ENCODE measurements around the gene ANKRD55. TPM values are rescaled to one million over a fixed set of nuclear protein-coding genes. Genes with fewer than 3 reads are reported as not detected.
"Not testable (repeated sequence)": the region's sequence is repeated elsewhere in the genome, so short reads cannot be mapped to it uniquely, and the experiment has no call there.

Gene ANKRD55
- total RNA-seq, 1 donor from 2014 or later, result not detected

DNA sequence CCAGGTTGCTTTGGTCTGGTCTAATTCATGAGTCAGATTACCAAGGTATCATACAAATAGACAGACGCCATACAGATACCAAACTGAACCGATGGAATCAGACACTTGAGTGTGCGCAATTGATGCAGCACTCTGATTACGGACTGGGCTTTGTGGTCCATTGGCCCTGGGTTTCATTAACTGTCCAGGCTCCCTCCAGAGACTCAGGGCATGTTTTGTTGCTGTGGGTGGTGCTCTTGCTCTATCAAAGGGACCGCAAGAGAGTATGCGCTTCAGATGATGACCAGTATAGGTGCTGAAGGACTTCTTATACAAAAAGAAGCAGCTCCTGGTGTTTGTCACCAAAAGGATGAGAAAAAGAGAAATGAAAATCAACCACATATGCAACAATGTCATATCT is 36.9 kb upstream of the ANKRD55 start:
- TF ChIP-seq, protein P1, sequence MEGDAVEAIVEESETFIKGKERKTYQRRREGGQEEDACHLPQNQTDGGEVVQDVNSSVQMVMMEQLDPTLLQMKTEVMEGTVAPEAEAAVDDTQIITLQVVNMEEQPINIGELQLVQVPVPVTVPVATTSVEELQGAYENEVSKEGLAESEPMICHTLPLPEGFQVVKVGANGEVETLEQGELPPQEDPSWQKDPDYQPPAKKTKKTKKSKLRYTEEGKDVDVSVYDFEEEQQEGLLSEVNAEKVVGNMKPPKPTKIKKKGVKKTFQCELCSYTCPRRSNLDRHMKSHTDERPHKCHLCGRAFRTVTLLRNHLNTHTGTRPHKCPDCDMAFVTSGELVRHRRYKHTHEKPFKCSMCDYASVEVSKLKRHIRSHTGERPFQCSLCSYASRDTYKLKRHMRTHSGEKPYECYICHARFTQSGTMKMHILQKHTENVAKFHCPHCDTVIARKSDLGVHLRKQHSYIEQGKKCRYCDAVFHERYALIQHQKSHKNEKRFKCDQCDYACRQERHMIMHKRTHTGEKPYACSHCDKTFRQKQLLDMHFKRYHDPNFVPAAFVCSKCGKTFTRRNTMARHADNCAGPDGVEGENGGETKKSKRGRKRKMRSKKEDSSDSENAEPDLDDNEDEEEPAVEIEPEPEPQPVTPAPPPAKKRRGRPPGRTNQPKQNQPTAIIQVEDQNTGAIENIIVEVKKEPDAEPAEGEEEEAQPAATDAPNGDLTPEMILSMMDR (IDR thresholded peaks at IDR 0.05), result no peak
- Histone ChIP-seq H3K4me3 (no peak overlapping the region), H3K36me3 (no peaks in the 10 kb centered on the region), H3K27me3 (no peaks in the 10 kb centered on the region), H3K4me1 (no peaks in the 10 kb centered on the region), H3K9me3 (no peaks in the 10 kb centered on the region), H3K27ac (no peak overlapping the region)
- intact Hi-C loops (cut with DNase I), result loop anchor here (1.0 to 5.0 kb wide), 2 partner anchors 212 to 568 kb away; no protein-coding TSS in a partner anchor
- DNase-seq (ENCODE audit: low spot score in 2 of 2), result no peak

DNA sequence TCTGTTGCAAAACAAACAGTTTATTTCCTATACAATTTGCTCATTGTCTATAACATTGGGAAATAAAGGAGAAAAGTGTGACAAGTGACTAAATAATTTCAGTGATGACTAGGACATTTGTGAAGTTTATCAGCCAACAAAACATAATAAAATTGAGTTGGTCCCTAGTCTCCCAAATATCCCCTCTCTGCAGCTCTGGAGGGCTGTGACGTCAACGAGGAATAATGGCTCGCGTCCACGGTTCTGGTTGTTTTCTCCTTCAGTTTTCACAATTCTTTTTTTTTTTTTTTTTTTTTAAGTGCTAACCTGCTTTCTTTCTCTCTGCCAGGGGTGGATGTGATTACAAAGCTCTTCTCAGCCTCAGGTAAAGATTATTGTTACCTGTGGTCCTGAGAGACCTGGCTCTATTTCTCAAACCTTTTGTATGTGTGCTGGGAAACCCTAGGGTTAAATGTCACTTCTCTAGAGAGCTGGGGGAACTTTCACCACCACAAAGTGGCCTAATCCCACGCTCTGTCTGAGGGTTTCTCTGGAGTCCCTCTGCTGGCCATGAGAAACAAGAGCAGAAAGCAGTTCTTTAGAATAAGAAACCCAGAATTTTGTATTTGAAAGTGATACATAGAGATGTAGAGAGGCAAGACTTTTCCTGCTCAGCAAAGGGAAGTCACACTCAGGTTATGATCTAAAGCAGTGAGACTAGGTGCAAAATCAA is 36.2 kb upstream of the ANKRD55 start:
- Histone ChIP-seq H3K9me3 (no peaks in the 10 kb centered on the region), H3K27ac (no peak overlapping the region), H3K4me1 (no peaks in the 10 kb centered on the region), H3K27me3 (no peaks in the 10 kb centered on the region), H3K36me3 (no peaks in the 10 kb centered on the region), H3K4me3 (no peak overlapping the region)
- TF ChIP-seq, protein P1 (IDR thresholded peaks at IDR 0.05), result peak; percentile 33 to 50 (median 45)
- intact Hi-C loops (cut with DNase I), result loop anchor here (5.0 kb wide), 1 partner anchor 332 kb away; no protein-coding TSS in a partner anchor
- no peak for DNase-seq (ENCODE audit: low spot score in 2 of 2)

DNA sequence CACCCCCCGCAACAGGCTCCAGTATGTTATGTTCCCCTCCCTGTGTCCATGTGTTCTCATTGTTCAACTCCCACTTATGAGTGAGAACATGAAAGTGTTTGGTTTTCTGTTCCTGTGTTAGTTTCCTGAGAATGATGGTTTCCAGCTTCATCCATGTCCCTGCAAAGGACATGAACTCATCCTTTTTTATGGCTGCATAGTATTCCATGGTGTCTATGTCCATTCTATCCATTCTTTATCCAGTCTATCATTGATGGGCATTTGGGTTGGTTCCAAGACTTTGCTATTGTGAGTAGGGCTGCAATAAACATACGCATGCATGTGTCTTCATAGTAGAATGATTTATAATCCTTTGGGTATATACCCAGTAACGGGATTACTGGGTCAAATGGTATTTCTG is 35.6 kb upstream of the ANKRD55 start:
- H3K27ac ChIP-seq; H3K27me3 ChIP-seq; H3K9me3 ChIP-seq; DNase-seq (ENCODE audit: low spot score in 2 of 2); H3K4me3 ChIP-seq; H3K4me1 ChIP-seq; H3K36me3 ChIP-seq: not testable (repeated sequence)
- intact Hi-C loops (cut with DNase I), result loop anchor here (5.0 kb wide), 1 partner anchor 331 kb away; no protein-coding TSS in a partner anchor

DNA sequence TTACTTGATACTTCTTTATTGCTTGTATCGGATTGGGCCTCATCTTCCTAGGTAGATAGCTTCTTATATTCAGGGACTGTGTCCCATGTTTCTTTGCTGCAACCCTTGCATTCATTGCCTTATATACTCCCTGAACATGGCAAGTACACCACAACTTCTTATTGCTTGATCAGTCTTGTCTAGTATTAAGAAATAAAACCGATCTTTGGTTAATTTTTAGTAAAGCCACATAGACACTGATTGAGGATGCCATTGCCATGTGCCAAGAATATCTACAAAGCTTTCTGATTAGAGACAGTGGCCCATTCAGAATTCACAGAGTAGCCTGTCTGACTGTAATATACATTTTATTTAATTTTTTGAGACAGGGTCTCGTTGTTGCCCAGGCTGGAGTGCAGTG is 34.7 kb upstream of the ANKRD55 start:
- Histone ChIP-seq H3K27ac (no peak overlapping the region), H3K27me3 (no peaks in the 10 kb centered on the region), H3K4me3 (no peak overlapping the region), H3K9me3 (no peaks in the 10 kb centered on the region), H3K36me3 (no peaks in the 10 kb centered on the region), H3K4me1 (no peaks in the 10 kb centered on the region)
- no peak for DNase-seq (ENCODE audit: low spot score in 2 of 2)
- TF ChIP-seq, protein P1 (IDR thresholded peaks at IDR 0.05), result no peak
- intact Hi-C loops (cut with DNase I), result loop anchor here (5.0 kb wide), 1 partner anchor 331 kb away; no protein-coding TSS in a partner anchor

DNA sequence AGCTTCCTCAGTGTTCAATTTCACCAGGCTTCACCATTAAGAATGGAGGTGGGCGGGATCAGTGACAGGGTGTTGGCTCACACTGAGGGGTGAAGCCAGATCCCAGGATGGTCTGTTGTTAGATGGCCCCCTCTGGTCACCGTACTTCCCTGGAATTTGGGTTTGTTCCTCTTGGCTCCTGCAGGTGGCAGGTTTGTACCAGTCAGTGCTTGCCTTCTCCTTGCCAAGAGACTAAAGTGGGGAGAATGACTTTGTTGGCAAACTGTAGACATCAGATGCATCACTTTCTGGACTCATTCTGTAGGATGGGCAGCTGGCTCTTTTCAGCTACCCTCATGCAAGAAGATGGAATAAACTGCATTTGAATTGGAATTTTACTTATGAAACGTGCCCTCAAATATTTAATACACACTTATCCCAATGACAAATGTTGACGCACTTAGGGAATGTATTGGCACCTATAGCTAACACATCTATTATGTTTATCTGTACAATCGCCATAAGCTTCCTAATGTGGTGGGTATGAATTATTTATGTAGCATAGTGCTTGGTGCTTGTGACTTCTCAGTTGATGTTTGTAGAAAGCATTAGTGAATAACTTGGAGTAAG is 31.4 kb upstream of the ANKRD55 start:
- Histone ChIP-seq H3K4me3 (no peak overlapping the region), H3K36me3 (no peaks in the 10 kb centered on the region), H3K27ac (no peak overlapping the region), H3K9me3 (no peaks in the 10 kb centered on the region), H3K4me1 (peaks cover 0 to 5% of the 10 kb centered on the region in 2 donors), H3K27me3 (no peaks in the 10 kb centered on the region)
- no peak for DNase-seq (ENCODE audit: low spot score in 2 of 2)
- intact Hi-C loops (cut with DNase I), result loop anchor here (5.0 kb wide), 1 partner anchor 327 kb away; no protein-coding TSS in a partner anchor
- TF ChIP-seq, protein P1 (IDR thresholded peaks at IDR 0.05), result peak; percentile 31 to 53 (median 35)

DNA sequence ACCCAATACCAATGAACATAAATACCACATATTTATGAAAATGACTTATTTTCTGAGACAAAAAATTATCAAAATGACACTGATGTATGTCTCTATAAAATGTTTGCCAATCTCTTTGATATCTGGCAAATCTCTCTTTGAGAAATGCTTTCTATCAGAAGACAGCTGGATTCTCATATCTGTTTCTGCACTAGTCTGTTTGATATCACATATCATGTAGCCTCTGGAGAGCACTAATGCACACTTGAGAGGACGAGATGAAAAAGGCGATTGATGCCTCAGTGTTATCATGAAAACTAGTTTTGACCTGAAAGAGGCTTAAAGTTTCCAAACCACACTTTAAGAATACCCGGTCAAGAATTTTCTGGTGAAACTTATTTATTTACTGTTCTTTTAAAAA is 29.1 kb upstream of the ANKRD55 start:
- H3K4me3 ChIP-seq, result no peak overlapping the region
- H3K27ac ChIP-seq, result no peak overlapping the region
- no peaks in the 10 kb centered on the region for H3K9me3 ChIP-seq
- no peak for DNase-seq (ENCODE audit: low spot score in 2 of 2)
- intact Hi-C loops (cut with DNase I), result no loop called here
- no peaks in the 10 kb centered on the region for H3K36me3 ChIP-seq
- TF ChIP-seq, protein P1 (IDR thresholded peaks at IDR 0.05), result no peak
- peaks cover 0 to 10% of the 10 kb centered on the region in 2 donors for H3K4me1 ChIP-seq
- no peaks in the 10 kb centered on the region for H3K27me3 ChIP-seq

All from ascending aorta (tissue), 2 donors.